ENCODE results near the gene KCNIP1. TPM values are rescaled to one million over a fixed set of nuclear protein-coding genes. Genes with fewer than 3 reads are reported as not detected.

Gene KCNIP1
- total RNA-seq, 1 donor from 2014 or later, result 0.16 TPM

DNA sequence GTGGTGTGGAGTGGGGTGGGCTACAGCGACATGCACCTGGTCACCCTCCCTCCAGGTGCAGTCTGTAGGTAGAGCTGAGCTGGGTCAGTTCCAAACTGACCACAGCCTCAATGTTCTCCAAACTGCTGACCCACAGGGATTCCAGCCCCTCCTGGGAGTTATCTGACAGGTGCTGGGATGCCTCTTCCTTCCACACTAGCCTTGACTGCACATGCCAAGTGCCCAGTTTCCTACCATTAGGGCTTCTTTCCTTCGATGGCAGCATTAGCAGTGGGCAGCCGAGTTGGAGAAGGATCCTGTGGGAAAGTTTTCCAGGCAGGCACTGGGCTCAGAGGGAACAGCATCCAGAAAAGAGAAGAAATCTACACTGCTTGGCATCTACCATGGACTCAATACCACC lies 215.7 kb downstream of the KCNIP1 start:
- no peak overlapping the region for H3K4me3 ChIP-seq
- TF ChIP-seq, protein P1, sequence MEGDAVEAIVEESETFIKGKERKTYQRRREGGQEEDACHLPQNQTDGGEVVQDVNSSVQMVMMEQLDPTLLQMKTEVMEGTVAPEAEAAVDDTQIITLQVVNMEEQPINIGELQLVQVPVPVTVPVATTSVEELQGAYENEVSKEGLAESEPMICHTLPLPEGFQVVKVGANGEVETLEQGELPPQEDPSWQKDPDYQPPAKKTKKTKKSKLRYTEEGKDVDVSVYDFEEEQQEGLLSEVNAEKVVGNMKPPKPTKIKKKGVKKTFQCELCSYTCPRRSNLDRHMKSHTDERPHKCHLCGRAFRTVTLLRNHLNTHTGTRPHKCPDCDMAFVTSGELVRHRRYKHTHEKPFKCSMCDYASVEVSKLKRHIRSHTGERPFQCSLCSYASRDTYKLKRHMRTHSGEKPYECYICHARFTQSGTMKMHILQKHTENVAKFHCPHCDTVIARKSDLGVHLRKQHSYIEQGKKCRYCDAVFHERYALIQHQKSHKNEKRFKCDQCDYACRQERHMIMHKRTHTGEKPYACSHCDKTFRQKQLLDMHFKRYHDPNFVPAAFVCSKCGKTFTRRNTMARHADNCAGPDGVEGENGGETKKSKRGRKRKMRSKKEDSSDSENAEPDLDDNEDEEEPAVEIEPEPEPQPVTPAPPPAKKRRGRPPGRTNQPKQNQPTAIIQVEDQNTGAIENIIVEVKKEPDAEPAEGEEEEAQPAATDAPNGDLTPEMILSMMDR (IDR thresholded peaks at IDR 0.05; ENCODE audit: borderline replicate concordance), result no peak
- intact Hi-C loops (cut with micrococcal nuclease), result no loop called here

DNA sequence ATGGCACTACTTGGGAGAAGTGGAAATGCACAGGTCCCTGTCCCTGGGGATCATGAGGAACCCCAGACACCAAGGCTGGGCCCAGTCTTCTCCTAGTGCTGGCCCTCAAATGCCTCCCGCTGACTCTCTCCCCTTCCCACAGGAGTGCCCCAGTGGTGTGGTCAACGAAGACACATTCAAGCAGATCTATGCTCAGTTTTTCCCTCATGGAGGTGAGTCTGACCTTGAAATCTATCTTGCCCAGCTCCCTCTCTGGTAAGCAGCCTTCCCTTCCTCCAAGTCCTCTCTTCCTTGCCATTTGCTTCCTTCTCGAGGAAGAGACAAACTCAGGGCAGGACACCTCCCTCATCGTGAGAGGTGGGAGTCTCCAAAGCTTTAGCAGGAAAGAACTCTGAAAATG lies 216.4 kb downstream of the KCNIP1 start:
- intact Hi-C loops (cut with micrococcal nuclease), result no loop called here
- no peak for DNase-seq
- no peaks in the 10 kb centered on the region for H3K27me3 ChIP-seq (ENCODE audit: low read depth)
- H3K4me3 ChIP-seq, result no peak overlapping the region
- H3K36me3 ChIP-seq, result no peaks in the 10 kb centered on the region
- H3K27ac ChIP-seq (replicated peaks), result no peak overlapping the region
- H3K9me3 ChIP-seq (replicated peaks), result no peaks in the 10 kb centered on the region
- no peaks in the 10 kb centered on the region for H3K4me1 ChIP-seq
- TF ChIP-seq, protein P1 (IDR thresholded peaks at IDR 0.05; ENCODE audit: borderline replicate concordance), result no peak

More for the DNA sequence above, 215.7 kb downstream of the KCNIP1 start:
- no peaks in the 10 kb centered on the region for H3K27me3 ChIP-seq (ENCODE audit: low read depth)
- no peaks in the 10 kb centered on the region for H3K9me3 ChIP-seq (replicated peaks)
- no peaks in the 10 kb centered on the region for H3K36me3 ChIP-seq
- H3K27ac ChIP-seq (replicated peaks), result no peak overlapping the region
- DNase-seq, result no peak
- no peaks in the 10 kb centered on the region for H3K4me1 ChIP-seq

DNA sequence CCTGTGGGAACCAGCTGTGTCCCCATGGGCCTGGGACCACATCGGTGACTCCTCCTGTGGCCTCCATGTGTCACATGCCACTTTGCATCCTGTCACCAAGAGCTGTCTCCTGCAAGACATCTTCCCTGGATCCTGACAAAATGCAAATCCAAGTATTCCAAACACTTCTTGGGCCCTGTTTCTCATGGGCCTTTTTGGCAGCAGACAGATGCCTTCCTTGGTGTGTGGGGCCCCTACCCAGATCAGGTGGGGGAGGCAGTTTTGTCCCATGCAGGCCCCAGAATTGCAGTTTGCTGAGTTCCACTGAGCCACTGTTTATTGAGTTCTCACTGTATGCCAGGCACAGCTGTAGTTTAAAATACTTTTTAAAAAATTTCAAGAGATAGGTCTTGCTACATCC lies 217.2 kb downstream of the KCNIP1 start:
- Histone ChIP-seq H3K4me3 (no peak overlapping the region), H3K4me1 (no peaks in the 10 kb centered on the region), H3K27me3 (ENCODE audit: low read depth) (no peaks in the 10 kb centered on the region), H3K36me3 (no peaks in the 10 kb centered on the region), H3K27ac (replicated peaks) (no peak overlapping the region), H3K9me3 (replicated peaks) (no peaks in the 10 kb centered on the region)
- intact Hi-C loops (cut with micrococcal nuclease), result no loop called here
- no peak for DNase-seq
- TF ChIP-seq, protein P1 (IDR thresholded peaks at IDR 0.05; ENCODE audit: borderline replicate concordance), result no peak

DNA sequence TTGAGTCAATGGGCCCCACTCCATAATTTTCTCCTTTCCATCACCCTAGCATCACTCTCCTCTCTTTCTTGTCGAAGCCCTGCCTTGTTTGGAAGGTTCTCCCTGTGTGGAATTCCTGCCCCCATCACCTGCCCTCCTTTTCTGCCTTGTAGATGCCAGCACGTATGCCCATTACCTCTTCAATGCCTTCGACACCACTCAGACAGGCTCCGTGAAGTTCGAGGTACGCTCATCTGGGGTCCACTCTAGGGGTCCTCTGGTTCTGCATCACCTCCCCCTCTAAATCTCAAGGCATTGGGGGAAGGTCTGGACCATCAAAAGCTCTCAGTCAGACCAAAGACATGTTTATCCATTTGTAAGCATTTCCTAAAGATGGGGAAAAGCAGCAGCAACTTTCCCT lies 217.9 kb downstream of the KCNIP1 start:
- intact Hi-C loops (cut with micrococcal nuclease), result no loop called here
- H3K9me3 ChIP-seq (replicated peaks), result no peaks in the 10 kb centered on the region
- no peak overlapping the region for H3K27ac ChIP-seq (replicated peaks)
- DNase-seq, result no peak
- no peaks in the 10 kb centered on the region for H3K4me1 ChIP-seq
- no peaks in the 10 kb centered on the region for H3K27me3 ChIP-seq (ENCODE audit: low read depth)
- no peaks in the 10 kb centered on the region for H3K36me3 ChIP-seq
- H3K4me3 ChIP-seq, result no peak overlapping the region
- TF ChIP-seq, protein P1 (IDR thresholded peaks at IDR 0.05; ENCODE audit: borderline replicate concordance), result no peak

DNA sequence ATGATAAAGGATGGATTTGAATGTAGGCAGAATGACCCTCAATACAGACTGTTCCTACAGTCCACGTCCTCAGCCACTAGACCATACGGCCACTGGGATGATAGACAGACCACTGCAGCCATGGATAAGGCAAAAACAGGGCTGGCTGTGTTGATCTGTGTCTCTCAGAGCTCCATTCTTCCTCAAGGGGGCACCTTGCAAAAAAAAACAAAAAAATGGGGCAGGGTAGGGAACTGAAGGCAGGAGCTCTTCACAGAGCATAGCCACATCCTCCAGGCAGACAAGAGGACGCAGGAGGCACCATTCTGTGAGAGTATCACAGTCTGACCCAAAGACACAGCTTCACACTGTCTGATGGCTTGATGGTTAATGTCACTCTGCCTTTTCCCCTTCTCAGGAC lies 218.5 kb downstream of the KCNIP1 start:
- Histone ChIP-seq H3K9me3 (replicated peaks) (no peaks in the 10 kb centered on the region), H3K4me1 (no peaks in the 10 kb centered on the region), H3K27ac (replicated peaks) (no peak overlapping the region), H3K36me3 (no peaks in the 10 kb centered on the region), H3K27me3 (ENCODE audit: low read depth) (no peaks in the 10 kb centered on the region), H3K4me3 (no peak overlapping the region)
- intact Hi-C loops (cut with micrococcal nuclease), result no loop called here
- TF ChIP-seq, protein P1 (IDR thresholded peaks at IDR 0.05; ENCODE audit: borderline replicate concordance), result no peak
- DNase-seq, result no peak

DNA sequence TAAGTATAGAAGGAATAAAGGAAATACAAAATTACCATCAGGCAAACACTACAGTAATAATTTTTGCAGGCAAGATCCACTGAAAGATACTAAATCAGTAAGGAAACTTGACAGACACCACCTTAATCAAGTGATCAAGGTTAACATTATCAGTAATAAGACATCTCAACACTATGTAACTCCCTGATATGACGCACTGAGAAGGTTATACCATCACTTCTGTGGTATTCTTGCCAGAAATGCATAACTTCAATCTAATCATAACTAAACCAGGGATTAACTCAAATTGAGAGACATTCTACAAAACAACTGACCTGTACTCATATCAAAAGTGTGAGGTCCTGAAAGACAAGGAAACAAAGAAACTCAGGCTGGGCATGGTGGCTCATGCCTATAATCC lies 227.2 kb downstream of the KCNIP1 start:
- intact Hi-C loops (cut with micrococcal nuclease), result no loop called here
- Histone ChIP-seq H3K36me3 (peaks cover 6% of the 10 kb centered on the region), H3K4me1 (no peaks in the 10 kb centered on the region), H3K4me3 (no peak overlapping the region), H3K27me3 (ENCODE audit: low read depth) (no peaks in the 10 kb centered on the region), H3K9me3 (replicated peaks) (peaks cover 13% of the 10 kb centered on the region), H3K27ac (replicated peaks) (no peak overlapping the region)
- TF ChIP-seq, protein P1 (IDR thresholded peaks at IDR 0.05; ENCODE audit: borderline replicate concordance), result no peak
- no peak for DNase-seq

Data from left ventricle myocardium inferior (tissue), 1 donor.